Bronchial smooth muscle cell (primary cell): Measurements from ENCODE around the gene BCAR1. TPM values are rescaled to one million over a fixed set of nuclear protein-coding genes. Genes with fewer than 3 reads are reported as not detected.

ENCODE experiments used
- total RNA-seq: library from RNA; depleted of rRNA; stranded (reverse); fragments of >200 nt; gene quantifications from 2 replicates; pipeline ENCODE4 v1.2.1, GENCODE V29; 2014

BCAR1 gene, protein sequence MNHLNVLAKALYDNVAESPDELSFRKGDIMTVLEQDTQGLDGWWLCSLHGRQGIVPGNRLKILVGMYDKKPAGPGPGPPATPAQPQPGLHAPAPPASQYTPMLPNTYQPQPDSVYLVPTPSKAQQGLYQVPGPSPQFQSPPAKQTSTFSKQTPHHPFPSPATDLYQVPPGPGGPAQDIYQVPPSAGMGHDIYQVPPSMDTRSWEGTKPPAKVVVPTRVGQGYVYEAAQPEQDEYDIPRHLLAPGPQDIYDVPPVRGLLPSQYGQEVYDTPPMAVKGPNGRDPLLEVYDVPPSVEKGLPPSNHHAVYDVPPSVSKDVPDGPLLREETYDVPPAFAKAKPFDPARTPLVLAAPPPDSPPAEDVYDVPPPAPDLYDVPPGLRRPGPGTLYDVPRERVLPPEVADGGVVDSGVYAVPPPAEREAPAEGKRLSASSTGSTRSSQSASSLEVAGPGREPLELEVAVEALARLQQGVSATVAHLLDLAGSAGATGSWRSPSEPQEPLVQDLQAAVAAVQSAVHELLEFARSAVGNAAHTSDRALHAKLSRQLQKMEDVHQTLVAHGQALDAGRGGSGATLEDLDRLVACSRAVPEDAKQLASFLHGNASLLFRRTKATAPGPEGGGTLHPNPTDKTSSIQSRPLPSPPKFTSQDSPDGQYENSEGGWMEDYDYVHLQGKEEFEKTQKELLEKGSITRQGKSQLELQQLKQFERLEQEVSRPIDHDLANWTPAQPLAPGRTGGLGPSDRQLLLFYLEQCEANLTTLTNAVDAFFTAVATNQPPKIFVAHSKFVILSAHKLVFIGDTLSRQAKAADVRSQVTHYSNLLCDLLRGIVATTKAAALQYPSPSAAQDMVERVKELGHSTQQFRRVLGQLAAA
- total RNA-seq, result 17.5 and 18.5 TPM in 2 replicates

DNA sequence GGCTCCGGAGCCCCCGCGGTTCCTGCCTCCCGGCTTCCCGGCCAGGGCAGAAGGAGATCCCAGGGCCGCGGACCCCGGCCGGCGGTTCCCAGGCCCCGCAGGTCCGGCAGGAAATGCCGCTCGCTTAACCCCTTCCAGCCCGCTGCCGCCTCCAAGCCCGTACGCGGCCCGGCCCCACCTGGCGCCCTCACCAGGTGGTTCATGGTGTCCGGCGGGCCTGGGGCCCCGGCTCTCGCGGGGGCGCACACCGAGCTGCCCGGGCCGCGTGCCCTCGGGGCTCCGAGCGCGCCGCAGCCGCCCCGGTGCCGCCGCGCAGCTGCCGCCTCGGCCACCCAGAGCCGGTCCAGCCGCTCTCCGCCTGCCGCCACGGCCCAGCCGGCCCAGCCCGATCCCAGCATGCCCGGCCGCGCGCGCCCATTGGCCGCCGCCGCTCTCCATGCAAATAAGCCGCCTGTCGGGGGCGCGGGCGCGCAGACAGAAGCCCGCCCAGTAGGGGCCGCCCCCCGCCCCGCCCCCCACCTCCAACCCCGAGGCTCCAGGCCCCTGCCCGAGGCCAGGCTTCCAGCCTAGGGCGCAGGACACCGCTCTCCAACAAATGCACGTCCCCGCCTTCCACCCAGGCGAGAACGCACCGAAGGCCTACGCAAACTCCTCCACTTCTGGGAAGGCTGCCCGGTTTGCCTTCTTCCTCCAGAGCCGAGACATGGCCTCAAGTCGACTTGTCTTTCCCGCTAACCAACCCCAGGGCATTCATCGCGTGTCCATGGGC is at the start of gene BCAR1:
Gene BCAR1 (minus strand): TSS at position 345 of the 769 bp plus-strand sequence. CDS start 142 bp downstream, at position 203.

DNA sequence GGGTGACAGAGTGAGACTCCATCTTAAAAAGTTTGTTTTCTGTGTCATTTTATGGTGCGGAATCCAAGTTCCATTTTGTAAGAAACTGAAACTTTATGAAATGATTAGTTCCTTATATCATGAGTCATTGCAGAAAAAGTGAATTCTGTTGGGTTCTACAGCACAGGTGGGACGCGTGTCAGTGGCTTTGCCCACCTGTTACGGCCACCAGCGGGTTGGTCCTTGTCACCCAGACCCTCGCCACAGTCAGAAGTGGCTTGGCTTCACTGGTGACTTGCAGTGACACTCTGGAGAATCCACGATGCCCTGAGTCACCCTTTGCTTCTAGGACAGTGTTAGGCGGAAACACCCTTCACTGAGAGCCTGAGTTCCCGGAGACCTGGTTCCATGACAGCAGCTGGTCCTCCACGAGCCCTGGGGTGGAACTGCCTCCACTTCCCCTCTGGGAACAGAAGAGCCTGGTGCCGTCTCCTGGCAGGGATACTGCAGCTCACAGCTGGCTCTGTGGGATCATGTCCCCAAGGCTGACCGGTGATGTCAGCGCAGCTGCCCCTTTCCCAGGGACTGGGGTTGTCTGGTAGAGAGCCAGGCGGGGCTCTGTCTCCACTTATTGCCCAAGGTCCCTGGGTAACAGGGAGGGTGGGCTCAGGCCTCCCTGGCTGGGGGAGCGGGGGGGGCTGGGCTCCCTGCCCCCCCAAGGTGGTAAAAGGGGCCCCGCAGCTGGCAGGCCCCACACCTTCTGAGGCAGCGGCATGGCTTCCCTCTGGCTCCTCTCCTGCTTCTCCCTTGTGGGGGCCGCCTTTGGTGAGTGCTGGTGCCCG is 33.0 kb downstream of the BCAR1 start, which contains the start of gene CTRB1:
Gene CTRB1 (plus strand): TSS at position 733 of the 821 bp plus-strand sequence. CDS start 20 bp downstream, at position 753.

DNA sequence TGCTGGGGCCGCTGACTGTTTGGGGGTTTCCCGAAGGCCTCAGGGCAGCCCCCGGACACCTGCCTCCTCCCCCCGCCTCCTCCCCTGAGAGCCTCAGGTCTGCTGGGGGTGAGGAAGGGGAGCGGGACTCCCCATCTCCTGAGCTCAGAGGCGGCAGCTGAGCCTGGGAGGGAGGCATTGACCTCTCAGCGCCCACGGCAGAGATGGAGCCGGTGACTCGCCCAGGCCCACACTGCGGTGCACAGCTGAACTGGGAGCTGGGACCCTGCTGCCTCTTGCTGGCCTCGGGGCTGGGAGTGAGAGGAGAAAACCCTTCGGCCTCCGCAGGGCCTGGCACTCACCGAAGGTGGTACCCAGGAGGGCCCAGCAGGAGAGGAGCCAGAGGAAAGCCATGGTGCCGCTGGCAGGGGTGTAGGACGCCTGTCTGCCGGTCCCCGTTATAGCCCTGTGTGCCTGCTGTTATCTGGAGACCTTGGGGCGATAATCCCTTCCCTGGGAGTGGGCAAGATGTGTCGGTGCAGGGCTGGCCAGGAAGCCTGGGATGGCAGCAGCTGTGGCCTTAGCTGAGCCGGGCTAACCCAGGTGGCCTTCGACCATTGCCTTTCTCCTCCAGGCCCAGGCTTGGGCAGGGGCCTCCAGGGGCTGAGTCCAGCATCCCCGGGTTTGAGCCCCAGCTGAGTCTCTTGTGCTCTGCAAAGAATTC is 44.5 kb downstream of the BCAR1 start, which contains the start of gene CTRB2:
Gene CTRB2 (minus strand): TSS at position 413 of the 703 bp plus-strand sequence. CDS start 20 bp downstream, at position 393.

Other genes starting within 250 kb of the BCAR1 start
- gene LDHD, start 134.8 kb downstream of the BCAR1 start, total RNA-seq, result 0.43 and 2.5 TPM in 2 replicates
- gene ZFP1, start 103.1 kb downstream of the BCAR1 start, total RNA-seq, result 5.2 and 7.1 TPM in 2 replicates
- not detected in 2 replicates for gene CTRB2, start 44.5 kb downstream of the BCAR1 start, total RNA-seq
- gene CTRB1, start 32.6 kb downstream of the BCAR1 start, total RNA-seq, result not detected in 2 replicates
- 78.0 and 88.0 TPM in 2 replicates for gene CFDP1, start 181.9 kb upstream of the BCAR1 start, total RNA-seq
- gene TMEM170A, start 213.1 kb upstream of the BCAR1 start, total RNA-seq, result 7.4 and 8.5 TPM in 2 replicates
- gene CHST6, start 243.8 kb upstream of the BCAR1 start, total RNA-seq, result 0.09 and 0.16 TPM in 2 replicates